HG03103 (cell line): ENCODE results near the gene GLCCI1.
"Not testable (repeated sequence)": the region's sequence is repeated elsewhere in the genome, so short reads cannot be mapped to it uniquely, and the experiment has no call there.

Experiments
- ATAC-seq: cut with Tn5 transposase; IDR thresholded peaks from one replicate; pipeline ENCODE4 v1.9.1; 2021; ENCODE audit warnings: low read depth; ENCODE audit not compliant: unreplicated experiment

The GLCCI1 gene

DNA sequence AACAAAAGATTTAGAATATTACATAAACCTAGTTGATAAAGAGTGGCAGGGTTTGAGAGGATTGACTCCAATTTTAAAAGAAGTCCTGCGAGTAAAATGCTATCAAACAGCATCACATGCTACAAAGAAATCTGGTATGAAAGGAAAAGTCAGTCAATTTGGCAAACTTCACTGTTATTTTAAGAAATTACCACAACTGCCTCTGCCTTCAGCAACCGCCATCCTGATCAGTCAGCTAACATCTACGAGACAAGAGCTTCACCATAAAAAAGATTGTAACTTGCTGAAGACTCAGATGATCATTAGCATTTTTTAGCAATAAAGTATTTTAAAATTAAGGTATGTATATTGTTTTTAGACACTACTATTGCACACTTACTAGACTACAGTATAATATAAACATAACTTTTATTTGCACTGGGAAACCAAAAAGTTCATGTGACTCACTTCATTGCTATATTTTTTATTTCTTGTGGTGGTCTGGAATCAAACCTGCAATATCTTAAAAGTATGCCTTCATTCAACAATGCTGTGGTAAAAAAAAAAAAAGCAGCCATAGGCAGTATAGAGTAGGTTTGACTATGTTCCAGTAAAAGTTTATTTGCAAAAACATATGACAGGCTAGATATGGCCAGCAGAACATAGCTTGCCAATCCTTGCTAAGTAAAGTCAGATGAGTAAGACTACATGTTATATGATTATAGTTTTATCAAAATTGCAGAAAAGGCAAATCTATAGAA lies 74.4 kb downstream of the GLCCI1 start:
- ATAC-seq: no peak

DNA sequence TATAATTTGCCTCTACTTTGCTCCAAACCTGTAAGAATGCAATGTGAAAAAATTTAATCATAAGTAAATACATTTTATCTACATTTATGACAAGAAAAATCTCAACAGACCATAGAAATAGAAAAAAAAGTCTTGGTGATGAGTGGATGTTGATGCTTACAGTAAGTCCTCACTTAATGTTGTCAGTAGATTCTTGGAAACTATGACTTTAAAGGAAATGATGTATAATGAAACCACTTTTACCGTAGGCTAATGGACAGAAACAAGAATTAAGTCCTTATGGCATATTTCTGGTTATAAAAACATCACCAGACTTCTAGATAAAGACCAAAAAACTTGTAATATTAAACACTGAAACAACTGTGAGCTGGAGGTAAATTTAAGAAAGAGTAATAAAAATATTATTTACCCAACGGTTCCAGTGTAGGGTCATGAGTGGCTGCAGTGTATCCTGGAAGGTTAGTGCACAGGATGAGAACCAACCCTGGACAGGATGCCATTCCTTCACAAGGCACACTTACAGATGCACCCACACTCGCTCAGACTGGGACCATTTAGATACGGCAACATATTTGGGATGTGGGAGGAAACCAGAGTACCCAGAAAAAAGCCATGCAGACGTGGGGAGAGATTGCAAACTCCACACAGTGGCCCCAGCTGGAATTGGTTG lies 76.3 kb downstream of the GLCCI1 start:
- no peak for ATAC-seq

DNA sequence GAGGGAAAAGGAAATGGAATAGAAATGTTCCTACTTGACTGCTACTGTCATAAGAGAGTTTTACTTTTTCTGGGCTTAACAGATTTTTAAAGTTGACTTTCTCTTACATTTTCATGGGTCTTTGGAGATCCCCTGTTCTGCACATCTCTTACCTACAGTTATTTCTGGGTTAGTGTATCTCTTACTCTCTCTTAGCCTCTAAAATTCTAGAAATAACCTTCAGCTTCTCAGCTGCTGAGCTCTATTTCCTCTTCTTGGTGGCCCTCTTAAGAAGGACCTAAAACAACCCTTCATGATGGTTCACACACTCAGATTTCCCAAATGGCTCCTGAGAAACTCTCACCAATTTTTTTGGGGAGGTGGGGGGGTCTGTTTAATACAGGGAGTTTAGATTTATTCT lies 79.5 kb downstream of the GLCCI1 start:
- not testable (repeated sequence) for ATAC-seq

DNA sequence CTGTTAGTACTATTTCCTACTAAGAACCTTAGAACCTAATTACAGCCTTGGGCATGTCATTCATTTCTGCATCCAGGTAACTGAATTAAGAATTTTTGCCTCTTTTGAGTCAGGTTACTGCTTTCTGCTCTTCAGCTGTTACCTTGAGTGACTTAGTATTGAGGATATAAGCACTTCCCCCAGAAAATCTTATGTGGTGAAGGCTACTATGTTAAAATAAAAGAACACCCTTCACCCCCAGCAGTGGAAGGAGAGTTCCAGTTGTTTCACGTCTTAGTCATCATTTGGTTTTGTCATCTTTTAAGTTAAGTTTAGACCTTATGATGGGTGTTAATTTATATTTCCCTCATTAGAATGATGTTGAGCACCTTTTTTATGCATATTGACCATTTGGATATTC lies 82.8 kb downstream of the GLCCI1 start:
- ATAC-seq: no peak

DNA sequence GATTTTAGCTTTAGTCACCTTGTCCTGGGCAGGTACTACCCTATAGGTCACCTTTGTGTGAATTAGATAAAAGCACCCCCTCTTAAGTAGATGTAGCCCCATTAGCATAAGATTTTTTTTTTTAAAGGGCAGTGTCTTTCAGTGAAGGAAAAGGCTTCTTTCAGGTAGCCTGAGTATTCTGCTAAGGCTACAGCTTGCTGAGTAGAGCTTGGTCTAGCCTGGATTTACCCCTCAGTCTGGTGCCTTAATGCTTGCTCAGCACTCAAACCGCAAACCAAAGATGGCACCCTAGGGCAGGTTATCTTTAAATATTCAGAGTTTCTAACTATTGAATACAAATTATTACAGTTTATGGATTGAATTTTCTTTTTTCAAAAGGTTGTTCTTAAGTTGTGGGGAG lies 83.4 kb downstream of the GLCCI1 start:
- ATAC-seq: no peak

DNA sequence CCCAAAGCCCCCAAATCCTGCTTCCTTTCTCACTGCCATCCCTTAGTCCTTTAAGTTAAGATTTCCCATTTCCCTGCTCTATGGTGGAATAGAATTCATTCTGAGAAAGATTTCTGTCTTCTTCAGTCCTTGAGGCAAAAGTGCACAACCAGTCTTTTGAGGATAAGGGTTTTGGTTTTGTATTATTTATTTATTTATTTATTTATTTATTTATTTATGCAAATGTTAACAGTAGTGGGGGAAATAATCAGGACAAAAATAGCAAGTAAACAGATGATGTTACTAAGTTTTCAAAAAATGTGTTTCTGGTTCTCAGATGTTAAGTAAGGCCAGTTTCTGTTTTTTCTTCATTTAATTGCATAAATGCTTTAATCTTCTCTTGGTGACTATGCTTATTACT lies 84.2 kb downstream of the GLCCI1 start:
- no peak for ATAC-seq

DNA sequence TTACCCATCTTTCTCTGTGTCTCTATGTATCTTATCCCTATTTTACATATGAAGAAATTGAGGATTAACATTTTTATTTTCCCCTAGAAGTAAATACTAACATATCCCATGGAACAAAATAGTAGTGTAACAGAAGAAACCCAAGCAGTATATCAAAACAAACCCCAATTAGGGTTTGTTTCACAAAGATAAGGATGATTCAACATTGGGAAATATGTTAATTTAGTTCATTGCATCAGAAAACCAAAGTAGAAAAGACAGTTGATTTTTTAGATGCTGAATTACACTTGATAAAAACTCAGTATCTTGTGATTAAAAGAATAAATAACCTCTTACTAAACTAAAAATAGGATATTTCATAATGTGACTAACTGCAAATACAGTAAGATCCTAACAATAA lies 87.8 kb downstream of the GLCCI1 start:
- ATAC-seq: no peak

DNA sequence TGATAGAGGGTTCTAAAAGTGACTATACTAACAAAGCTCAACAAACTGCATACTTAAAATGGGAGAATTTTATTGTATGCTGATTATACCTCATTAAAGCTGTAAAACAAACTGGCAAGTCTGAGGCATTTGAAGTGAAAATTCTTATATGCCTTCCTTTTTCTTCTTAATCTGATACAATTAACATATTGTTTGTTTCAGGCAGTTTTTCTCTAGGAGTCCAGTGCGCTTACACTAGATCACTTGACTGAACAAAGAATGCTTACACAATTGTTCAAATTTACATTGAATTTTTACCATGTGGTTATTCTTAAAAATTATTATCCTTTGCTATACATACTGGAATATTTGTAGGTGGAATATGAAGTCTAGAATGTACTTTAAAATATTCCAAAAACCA lies 89.0 kb downstream of the GLCCI1 start:
- no peak for ATAC-seq

DNA sequence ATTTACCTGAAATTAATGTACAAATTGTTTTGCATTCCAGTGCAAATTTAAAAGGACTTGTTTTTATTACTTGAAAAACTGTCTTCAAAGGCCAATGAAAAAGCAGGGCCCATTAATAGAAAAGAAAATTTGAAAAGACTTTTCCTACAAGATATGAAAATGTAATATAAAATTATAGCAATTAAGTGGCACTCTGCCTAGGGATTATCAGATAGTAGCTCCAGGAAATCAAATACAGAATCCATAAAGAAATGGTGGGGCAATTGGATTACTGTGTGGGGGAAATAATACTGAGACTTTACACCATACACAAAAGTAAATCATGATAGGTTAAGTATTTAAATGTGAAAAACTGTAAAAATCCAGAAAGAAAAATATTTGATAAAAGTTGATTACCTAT lies 89.7 kb downstream of the GLCCI1 start:
- ATAC-seq: no peak

DNA sequence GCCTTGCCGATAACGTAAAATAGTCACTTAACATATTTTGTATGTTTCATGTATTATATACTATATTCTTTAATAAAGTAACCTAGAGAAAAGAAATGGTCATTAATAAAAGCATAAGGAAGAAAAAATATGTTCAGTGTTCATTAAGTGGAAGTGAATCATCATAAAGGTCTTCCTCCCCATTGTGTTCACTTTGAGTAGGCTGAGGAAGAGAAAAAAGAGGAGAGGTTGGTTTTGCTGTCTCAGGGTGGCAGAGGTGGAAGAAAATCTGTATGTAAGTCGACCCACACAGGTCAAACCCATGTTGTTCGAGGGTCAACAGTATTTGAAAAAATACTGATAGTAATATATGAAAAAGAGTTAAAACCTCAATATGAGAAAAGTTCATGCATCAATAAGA lies 90.3 kb downstream of the GLCCI1 start:
- no peak for ATAC-seq

DNA sequence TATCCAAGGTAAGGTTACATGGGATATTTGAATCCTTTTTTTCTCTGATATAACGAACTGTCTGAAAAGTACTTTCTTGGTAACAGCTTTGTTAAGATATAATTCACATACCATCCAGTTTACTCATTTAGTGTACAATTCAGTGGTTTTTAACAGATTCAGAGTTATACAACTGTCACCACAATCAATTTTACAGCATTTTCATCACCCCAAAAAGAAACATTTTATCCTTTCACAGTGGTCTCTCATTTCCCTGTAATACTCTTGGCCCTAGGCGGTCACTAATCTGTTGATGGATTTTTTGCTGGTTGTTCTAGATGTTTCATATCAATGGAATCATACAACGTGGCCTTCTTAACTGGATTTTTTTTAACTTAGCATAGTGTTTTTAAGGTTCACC lies 91.6 kb downstream of the GLCCI1 start:
- no peak for ATAC-seq

DNA sequence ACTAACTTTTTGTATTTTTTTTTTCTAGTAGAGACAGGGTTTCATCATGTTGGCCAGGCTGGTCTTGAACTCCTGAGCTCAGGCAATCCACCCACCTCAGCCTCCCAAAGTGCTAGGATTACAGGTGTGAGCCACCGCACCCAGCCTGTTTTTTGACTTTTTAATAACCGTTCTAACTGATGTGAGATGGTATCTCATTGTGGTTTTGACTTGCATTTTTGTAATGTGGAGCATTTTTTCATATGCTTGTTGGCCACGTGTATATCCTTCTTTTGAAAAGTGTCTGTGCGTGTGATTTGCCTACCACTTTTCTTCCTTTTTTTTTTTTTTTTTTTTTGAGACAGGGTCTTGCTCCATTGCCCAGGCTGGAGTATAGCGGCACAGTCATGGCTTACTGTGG lies 94.7 kb downstream of the GLCCI1 start:
- ATAC-seq: not testable (repeated sequence)

DNA sequence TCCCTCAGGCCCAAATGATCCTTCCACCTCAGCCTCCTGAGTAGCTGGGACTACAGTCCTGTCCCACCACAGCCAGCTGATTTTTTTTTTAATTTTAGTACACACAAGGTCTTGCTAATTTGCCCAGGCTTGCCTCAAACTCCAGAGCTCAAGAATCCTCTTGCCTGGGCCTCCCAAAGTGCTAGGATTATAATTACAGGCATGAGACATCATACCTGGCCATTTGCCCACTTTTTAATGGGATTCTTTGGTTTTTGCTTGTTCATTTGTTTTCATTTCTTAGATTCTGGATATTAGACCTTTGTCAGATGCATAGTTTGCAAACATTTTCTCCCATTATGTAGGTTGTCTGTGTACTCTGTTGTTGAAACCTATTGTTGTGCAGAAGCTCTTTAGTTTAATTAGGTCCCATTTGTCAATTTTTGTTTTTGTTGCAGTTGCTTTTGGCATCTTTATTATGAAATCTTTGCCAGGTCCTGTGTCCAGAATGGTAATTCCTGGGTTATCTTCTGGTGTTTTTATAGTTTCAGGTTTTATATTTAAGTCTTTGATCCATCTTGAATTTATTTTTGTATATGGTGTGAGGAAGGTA lies 95.2 kb downstream of the GLCCI1 start:
- no peak for ATAC-seq

DNA sequence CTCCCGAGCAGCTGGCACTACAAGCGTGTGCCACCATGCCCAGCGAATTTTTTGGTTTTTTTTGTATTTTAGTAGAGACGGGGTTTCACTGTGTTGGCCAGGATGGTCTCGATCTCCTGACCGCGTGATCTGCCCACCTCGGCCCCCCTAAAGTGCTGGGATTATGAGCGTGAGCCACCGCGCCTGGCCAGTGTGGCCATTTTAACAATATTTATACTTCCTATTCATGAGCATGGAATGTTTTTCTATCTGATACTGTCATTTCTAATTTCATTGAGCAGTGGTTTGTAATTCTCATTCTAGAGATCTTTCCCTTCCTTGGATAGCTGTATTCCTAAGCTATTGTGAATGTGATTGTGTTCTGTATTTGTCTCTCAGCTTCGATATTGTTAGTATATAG lies 96.2 kb downstream of the GLCCI1 start:
- ATAC-seq: no peak

DNA sequence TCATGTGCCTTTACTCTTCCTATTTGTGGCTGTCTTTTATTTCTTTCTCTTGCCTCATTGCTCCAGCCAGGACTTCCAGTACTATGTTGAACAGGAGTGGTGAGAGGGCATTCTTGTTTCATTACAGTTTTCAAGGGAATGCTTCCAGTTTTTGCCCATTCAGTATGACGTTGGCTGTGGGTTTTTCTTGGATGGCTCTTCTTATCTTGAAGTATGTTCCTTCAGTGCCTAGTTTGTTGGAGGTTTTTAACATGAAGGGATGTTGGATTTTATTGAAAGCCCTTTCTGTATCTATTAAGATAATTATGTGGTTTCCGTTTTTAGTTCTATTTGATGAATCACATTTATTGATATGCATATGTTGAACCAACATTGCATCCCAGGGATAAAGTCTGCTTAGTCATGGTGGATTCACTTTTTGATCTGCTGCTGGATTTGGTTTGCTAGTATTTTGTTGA lies 96.8 kb downstream of the GLCCI1 start:
- ATAC-seq: no peak

DNA sequence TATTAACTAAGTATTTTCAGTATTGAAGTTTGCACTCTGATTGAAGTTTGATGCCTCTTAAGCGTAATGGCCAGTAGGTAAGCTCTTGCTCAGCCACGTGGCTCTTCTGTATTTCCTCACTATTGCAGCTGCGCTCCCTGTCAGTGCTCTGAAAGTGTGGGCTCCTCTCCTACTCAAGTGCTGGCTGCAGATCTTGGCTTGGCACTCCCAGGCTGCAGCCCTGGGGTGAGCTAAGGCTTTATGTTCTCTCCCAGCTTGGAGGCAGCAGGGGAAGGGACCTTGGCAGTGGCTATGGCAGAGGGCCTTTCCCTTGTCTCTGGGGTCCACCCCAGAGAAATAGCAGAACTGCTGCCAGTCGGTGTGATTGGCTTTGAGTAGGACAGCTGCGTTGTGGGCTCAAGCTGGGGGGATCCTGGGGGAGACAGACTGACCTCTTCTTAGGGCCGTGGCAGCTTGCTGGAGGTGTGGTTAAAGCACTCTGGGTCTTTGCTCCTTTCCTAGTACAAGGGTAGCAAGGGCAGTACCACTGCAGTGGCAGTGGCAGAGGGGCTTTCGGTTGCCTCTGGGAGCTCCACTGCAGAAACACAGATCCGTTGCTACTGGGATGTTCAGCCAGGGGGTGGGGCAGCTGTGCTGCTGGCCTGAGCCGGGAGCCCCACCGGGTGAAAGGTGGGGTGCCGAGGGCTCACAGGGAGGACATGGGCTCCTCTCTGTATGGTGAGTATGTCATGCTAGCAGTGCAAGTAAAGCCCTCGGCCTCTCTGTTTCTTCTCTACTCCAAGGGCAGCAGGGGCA lies 100.5 kb downstream of the GLCCI1 start:
- ATAC-seq: no peak

DNA sequence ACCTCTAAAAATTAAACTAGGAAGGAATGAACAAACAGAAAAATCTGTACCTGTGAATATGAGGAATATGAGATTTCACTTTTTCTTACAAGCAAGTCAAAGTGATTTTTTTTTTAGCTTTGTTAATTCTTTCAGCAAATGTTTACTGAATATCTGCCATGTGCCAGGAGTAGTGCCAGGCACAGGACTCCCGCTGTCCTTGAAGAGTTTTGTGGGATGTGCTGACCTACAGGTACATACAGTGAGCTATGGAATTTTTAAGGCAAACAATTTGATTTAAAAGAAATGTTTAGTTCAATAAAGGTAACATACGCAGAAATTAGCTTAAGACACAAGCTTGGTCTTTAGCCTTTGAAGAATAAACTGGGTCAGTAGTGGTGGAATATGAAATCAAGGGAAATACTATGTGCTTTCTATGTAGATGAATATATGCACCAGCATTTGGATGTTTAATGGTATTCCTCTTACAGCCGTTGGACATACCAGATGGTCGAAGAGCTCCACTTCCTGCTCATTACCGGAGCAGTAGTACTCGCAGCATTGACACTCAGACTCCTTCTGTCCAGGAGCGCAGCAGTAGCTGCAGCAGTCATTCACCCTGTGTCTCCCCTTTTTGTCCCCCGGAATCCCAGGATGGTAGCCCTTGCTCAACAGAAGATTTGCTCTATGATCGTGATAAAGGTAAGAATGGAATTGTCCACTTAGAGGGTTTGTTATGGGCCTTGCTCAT lies 102.0 kb downstream of the GLCCI1 start:
- ATAC-seq: no peak

DNA sequence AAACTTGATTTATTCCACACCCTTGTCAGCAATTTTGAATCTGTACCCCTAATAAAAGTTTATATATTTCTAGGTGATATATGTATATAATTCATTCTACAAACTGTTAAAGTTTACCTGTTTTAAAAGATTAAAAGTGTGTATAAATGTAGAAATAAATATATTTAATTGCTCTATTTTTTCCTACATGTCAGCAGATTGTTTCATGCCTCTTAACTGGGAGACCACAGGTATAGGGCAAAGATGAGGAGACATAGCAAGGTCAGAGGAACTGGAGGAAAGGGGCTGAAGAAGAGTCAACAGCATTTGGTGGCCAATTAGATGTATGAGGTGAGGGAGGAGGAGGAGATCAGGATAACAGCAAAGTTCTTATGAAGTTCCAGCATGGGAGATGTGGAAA lies 109.8 kb downstream of the GLCCI1 start:
- ATAC-seq: no peak

DNA sequence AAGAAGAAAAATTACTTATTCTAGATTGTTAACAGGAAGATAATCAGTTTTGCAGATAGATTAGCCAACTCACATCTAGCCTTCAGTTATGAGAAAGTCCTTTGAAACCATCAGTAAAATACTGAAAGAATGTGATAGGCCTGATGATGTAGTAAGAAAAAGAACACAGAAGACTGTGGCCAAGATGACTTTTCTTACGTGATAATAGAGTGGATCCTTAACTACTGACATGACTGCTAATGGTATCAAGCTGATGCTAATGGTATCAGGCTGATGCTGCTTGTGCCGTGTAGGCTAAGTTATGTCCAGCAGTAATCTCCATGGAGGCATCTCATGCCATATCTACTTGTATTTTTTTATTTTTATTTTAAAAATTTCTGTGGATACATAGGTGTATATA lies 114.2 kb downstream of the GLCCI1 start:
- ATAC-seq: no peak

DNA sequence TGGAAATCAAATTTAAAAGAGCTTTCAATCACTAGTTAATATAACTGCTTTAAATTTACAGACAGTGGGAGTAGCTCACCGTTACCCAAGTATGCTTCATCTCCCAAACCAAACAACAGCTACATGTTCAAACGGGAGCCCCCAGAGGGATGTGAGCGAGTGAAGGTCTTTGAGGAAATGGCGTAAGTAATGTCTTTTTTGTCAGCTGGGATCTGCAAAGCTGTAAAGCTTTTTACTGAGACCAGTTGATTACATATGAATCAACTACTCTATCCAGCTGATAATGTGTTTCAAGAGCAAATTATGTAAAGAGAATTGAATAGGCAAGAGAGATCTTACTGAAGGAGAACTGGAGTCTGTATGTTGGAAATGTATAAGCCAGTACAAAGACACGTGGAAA lies 116.2 kb downstream of the GLCCI1 start:
- no peak for ATAC-seq

DNA sequence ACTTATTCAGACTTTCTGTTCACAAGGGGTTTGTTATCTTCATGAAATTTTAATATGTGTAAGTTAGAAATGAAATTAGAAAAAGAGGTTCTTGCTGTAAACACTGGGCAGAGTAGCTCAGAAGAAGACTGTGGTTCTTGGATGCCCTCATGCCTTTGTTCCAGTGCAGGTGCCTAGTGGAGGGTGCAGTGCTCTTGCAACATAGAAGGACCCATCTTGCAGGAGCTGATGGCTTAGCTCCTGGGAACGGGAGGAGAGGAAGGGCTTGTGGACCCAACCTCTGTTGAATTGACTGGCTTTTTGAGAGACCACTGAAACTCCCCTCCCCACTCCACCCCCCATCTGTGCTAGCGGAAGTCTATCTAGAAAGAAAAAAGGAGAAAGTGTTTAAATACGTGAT lies 116.8 kb downstream of the GLCCI1 start:
- no peak for ATAC-seq
